ENCODE results near the gene ZNF205. TPM values are rescaled to one million over a fixed set of nuclear protein-coding genes. Genes with fewer than 3 reads are reported as not detected.
A peak's percentile ranks its signal among the peaks of the same experiment; 100 is the strongest.

Gene ZNF205
- total and polyA plus RNA-seq, 2 of the 13 experiments (the other 11 are each of a cell fraction or from before 2014, with no cell fraction given), result 5.8 to 10.2 TPM

- TF ChIP-seq REST (IDR thresholded peaks at IDR 0.05; ENCODE audit: borderline replicate concordance in 1 of 2, low read depth in 1 of 2, low read length in 2 of 2) (no peak), SKIL (CRISPR knock-in tag; IDR thresholded peaks at IDR 0.05; ENCODE audit: borderline replicate concordance) (no peak), HNF1B (CRISPR knock-in tag; IDR thresholded peaks at IDR 0.05) (peak; percentile 94), SP5 (CRISPR knock-in tag; IDR thresholded peaks at IDR 0.05; ENCODE audit: borderline replicate concordance, low read depth) (0 out of 2 replicates have a peak, but pooled peaks have one; percentile 23), MED8 (CRISPR knock-in tag; IDR thresholded peaks at IDR 0.05; ENCODE audit: insufficient replicate concordance) (no peak), ZFX (CRISPR knock-in tag; IDR thresholded peaks at IDR 0.05; ENCODE audit: low read depth) (peak; percentile 72), MNT (IDR thresholded peaks at IDR 0.05) (peak; percentile 40; the same call in 1 of the 2 replicates), SATB2 (CRISPR knock-in tag; IDR thresholded peaks at IDR 0.05) (no peak), ARHGAP35 (CRISPR knock-in tag; IDR thresholded peaks at IDR 0.05; ENCODE audit: borderline replicate concordance) (no peak; the same call in 1 of the 2 replicates), ZSCAN9 (CRISPR knock-in tag; IDR thresholded peaks at IDR 0.05; ENCODE audit: borderline replicate concordance) (no peak), AKAP8 (CRISPR knock-in tag; IDR thresholded peaks at IDR 0.05) (no peak; the same call in 1 of the 2 replicates), PITX1 (CRISPR knock-in tag; IDR thresholded peaks at IDR 0.05) (peak; percentile 77), RFX3 (CRISPR knock-in tag; IDR thresholded peaks at IDR 0.05) (peak; percentile 33; the same call in 1 of the 2 replicates), SETDB1 (CRISPR knock-in tag; IDR thresholded peaks at IDR 0.05; ENCODE audit: borderline replicate concordance) (no peak)
Measured at GRCh38 chr16:3152277-3152990, 40.0 kb downstream of the ZNF205 start (continued).

Data from HepG2 (cell line).